Esophagus muscularis mucosa (tissue), 4 donors: Measurements from ENCODE around the gene IQGAP2. TPM values are rescaled to one million over a fixed set of nuclear protein-coding genes. Genes with fewer than 3 reads are reported as not detected.

Source experiments
- DNase-seq: peaks from one replicate; pipeline ENCODE4 v3.0.0-alpha.2; 2017; ENCODE audit errors: extremely low spot score
- H3K27ac ChIP-seq, 4 donors: fragments of 200-600 bp; sonication (generic); replicated peaks in 1 of 4; 1 replicate in 3 of 4; 2 replicates in 1 of 4; pipeline ENCODE4 v1.5.1; 2016 to 2019; ENCODE audit warnings: mild to moderate bottlenecking in 1 of 4
- H3K27me3 ChIP-seq, 4 donors: fragments of 200-600 bp; sonication (generic); one replicate each; pipeline versions ENCODE4 v1.5.1 to v1.6.0; 2016 to 2019
- H3K36me3 ChIP-seq, 4 donors: fragments of 200-600 bp; sonication (generic); one replicate each; pipeline ENCODE4 v1.5.1; 2016 to 2019
- H3K4me1 ChIP-seq, 4 donors: fragments of 200-600 bp; sonication (generic); one replicate each; pipeline ENCODE4 v1.5.1; 2016 to 2019
- H3K4me3 ChIP-seq, 4 donors: fragments of 200-600 bp; sonication (generic); 1 replicate in 2 of 4; 2 replicates in 2 of 4; pipeline ENCODE4 v1.5.1; 2016 to 2019; ENCODE audit warnings: mild to moderate bottlenecking in 4 of 4, moderate library complexity in 1 of 4
- H3K9me3 ChIP-seq, 4 donors: fragments of 200-600 bp; sonication (generic); 1 replicate in 3 of 4; 2 replicates in 1 of 4; pipeline ENCODE4 v1.5.1; 2016 to 2019
- CTCF ChIP-seq, 3 experiments: fragments of 200-600 bp in 2 of 3; fragments of 450-650 bp in 1 of 3; sonication (generic) in 2 of 3; IDR thresholded peaks; one replicate each; pipeline ENCODE4 v1.5.1; 2017 to 2019; ENCODE audit warnings: antibody characterized with exemption in 3 of 3, mild to moderate bottlenecking in 2 of 3, moderate library complexity in 1 of 3
- EP300 ChIP-seq: sonication (generic); formaldehyde crosslinking; IDR thresholded peaks from one replicate; pipeline ENCODE4 v1.6.1; 2017; ENCODE audit warnings: antibody characterized with exemption
- POLR2A ChIP-seq: fragments of 450-650 bp; IDR thresholded peaks from one replicate; pipeline ENCODE4 v1.6.1; 2017; ENCODE audit warnings: antibody characterized with exemption, moderate library complexity, mild to moderate bottlenecking, low read depth
- POLR2AphosphoS5 ChIP-seq, 2 donors: sonication (generic); formaldehyde crosslinking; IDR thresholded peaks; one replicate each; pipeline ENCODE4 v1.6.1; 2017; ENCODE audit warnings: antibody characterized with exemption in 2 of 2
- WGBS: methylation state at CpG from one replicate; pipeline ENCODE4 v1.1.5; 2018; 5-methylcytosine and 5-hydroxymethylcytosine counted together
- intact Hi-C: fragments of 100-400 bp; cut with DNase I; formaldehyde crosslinking; loops from one replicate; pipeline ENCODE4 v1.15.1; 2023
- total RNA-seq, 4 donors: library from RNA; depleted of rRNA; stranded (reverse); fragments of >200 nt; gene quantifications; one replicate each; pipeline versions ENCODE4 v1.1.0 to v1.2.1, GENCODE V29; 2016

Gene IQGAP2
- total RNA-seq, 4 donors from 2014 or later, result 14.9 to 30.7 (median 20.8) TPM

GRCh38 chr5:76608833-76609232 lies 205.7 kb downstream of the IQGAP2 start:
- no peaks in the 10 kb centered on the region for H3K9me3 ChIP-seq
- intact Hi-C loops, result loop anchor here (10.0 kb wide), 1 partner anchor 476 kb away; the partner anchor contains the start of gene ZBED3

GRCh38 chr5:76610196-76610595 lies 207.1 kb downstream of the IQGAP2 start:
- H3K4me3 ChIP-seq, result no peak overlapping the region
- TF ChIP-seq POLR2AphosphoS5 (IDR thresholded peaks at IDR 0.05), result no peak
- TF ChIP-seq EP300, result no peak
- TF ChIP-seq POLR2A, result no peak
- TF ChIP-seq CTCF (IDR thresholded peaks at IDR 0.05), result no peak
- no peaks in the 10 kb centered on the region for H3K27me3 ChIP-seq
- H3K9me3 ChIP-seq, result no peaks in the 10 kb centered on the region
- no peak for DNase-seq
- peaks cover 0 to 16% (median 10%) of the 10 kb centered on the region in 4 donors for H3K4me1 ChIP-seq
- intact Hi-C loops, result no loop called here
- WGBS, result 82% methylated on average over 1 of the region's 1 CpG
- H3K27ac ChIP-seq, result no peak overlapping the region
- no peaks in the 10 kb centered on the region for H3K36me3 ChIP-seq

More at GRCh38 chr5:76608833-76609232, 205.7 kb downstream of the IQGAP2 start:
- H3K4me1 ChIP-seq, result peaks cover 0 to 16% (median 10%) of the 10 kb centered on the region in 4 donors
- TF ChIP-seq EP300, result no peak
- TF ChIP-seq CTCF (IDR thresholded peaks at IDR 0.05), result no peak
- no peak for TF ChIP-seq POLR2A
- no peak for TF ChIP-seq POLR2AphosphoS5 (IDR thresholded peaks at IDR 0.05)
- H3K36me3 ChIP-seq, result no peaks in the 10 kb centered on the region
- DNase-seq, result no peak
- H3K27me3 ChIP-seq, result no peaks in the 10 kb centered on the region
- 54% methylated on average over 4 of the region's 4 CpGs for WGBS
- no peak overlapping the region for H3K4me3 ChIP-seq
- no peak overlapping the region for H3K27ac ChIP-seq

- intact Hi-C loops, result no loop called here
- TF ChIP-seq POLR2A (no peak), EP300 (no peak), CTCF (IDR thresholded peaks at IDR 0.05) (no peak), POLR2AphosphoS5 (IDR thresholded peaks at IDR 0.05) (no peak)
- 76% methylated on average over 5 of the region's 5 CpGs for WGBS
These were observed 209.9 kb downstream of the IQGAP2 start for GRCh38 chr5:76612942-76613341.

GRCh38 chr5:76615759-76616158 lies 212.7 kb downstream of the IQGAP2 start:
- Histone ChIP-seq H3K27me3 (no peaks in the 10 kb centered on the region), H3K4me1 (no peaks in the 10 kb centered on the region), H3K36me3 (no peaks in the 10 kb centered on the region), H3K9me3 (no peaks in the 10 kb centered on the region), H3K4me3 (no peak overlapping the region), H3K27ac (no peak overlapping the region)
- intact Hi-C loops, result no loop called here
- 72% methylated on average over 2 of the region's 2 CpGs for WGBS
- TF ChIP-seq CTCF (IDR thresholded peaks at IDR 0.05) (no peak), EP300 (no peak), POLR2AphosphoS5 (IDR thresholded peaks at IDR 0.05) (no peak), POLR2A (no peak)
- DNase-seq, result no peak

More at GRCh38 chr5:76612942-76613341, 209.9 kb downstream of the IQGAP2 start:
- no peaks in the 10 kb centered on the region for H3K27me3 ChIP-seq
- H3K27ac ChIP-seq, result no peak overlapping the region
- no peak overlapping the region for H3K4me3 ChIP-seq
- H3K36me3 ChIP-seq, result no peaks in the 10 kb centered on the region
- peaks cover 0 to under 1% (median under 1%) of the 10 kb centered on the region in 4 donors for H3K4me1 ChIP-seq
- no peaks in the 10 kb centered on the region for H3K9me3 ChIP-seq
- no peak for DNase-seq

- Histone ChIP-seq H3K27ac (no peak overlapping the region), H3K4me3 (no peak overlapping the region), H3K4me1 (no peaks in the 10 kb centered on the region), H3K27me3 (no peaks in the 10 kb centered on the region), H3K9me3 (no peaks in the 10 kb centered on the region), H3K36me3 (no peaks in the 10 kb centered on the region)
- intact Hi-C loops, result no loop called here
- WGBS, result 87% methylated on average over 2 of the region's 2 CpGs
- no peak for TF ChIP-seq EP300
- no peak for TF ChIP-seq POLR2AphosphoS5 (IDR thresholded peaks at IDR 0.05)
- TF ChIP-seq POLR2A, result no peak
- TF ChIP-seq CTCF (IDR thresholded peaks at IDR 0.05), result no peak
- DNase-seq, result no peak
These were observed 213.1 kb downstream of the IQGAP2 start for GRCh38 chr5:76616206-76616605.
